ENCODE data around the gene ORM2.
A peak's percentile ranks its signal among the peaks of the same experiment; 100 is the strongest.
"Not testable (repeated sequence)": the region's sequence is repeated elsewhere in the genome, so short reads cannot be mapped to it uniquely, and the experiment has no call there.

The ORM2 gene

GRCh38 chr9:114314881-114315722 is 14.6 kb upstream of the ORM2 start:
- DNase-seq (ENCODE audit: low read depth, low spot score): no peak

- no peak for DNase-seq (ENCODE audit: low read depth, low spot score)
Observed at GRCh38 chr9:114315723-114316363, 13.8 kb upstream of the ORM2 start.

GRCh38 chr9:114316605-114317230 is 13.0 kb upstream of the ORM2 start:
- peak; percentile 41 for DNase-seq (ENCODE audit: low read depth, low spot score)

- no peak for DNase-seq (ENCODE audit: low read depth, low spot score)
Observed at GRCh38 chr9:114317665-114318357, 11.9 kb upstream of the ORM2 start.

- no peak for DNase-seq (ENCODE audit: low read depth, low spot score)
Observed at GRCh38 chr9:114318416-114318815, 11.3 kb upstream of the ORM2 start.

- DNase-seq (ENCODE audit: low read depth, low spot score): no peak
Observed at GRCh38 chr9:114319147-114319546, 10.5 kb upstream of the ORM2 start.

- not testable (repeated sequence) for DNase-seq (ENCODE audit: low read depth, low spot score)
Observed at GRCh38 chr9:114320710-114321109, 9.0 kb upstream of the ORM2 start.

- no peak for DNase-seq (ENCODE audit: low read depth, low spot score)
Observed at GRCh38 chr9:114321759-114322158, 7.9 kb upstream of the ORM2 start.

GRCh38 chr9:114322160-114322818 is 7.4 kb upstream of the ORM2 start:
- not testable (repeated sequence) for DNase-seq (ENCODE audit: low read depth, low spot score)

- not testable (repeated sequence) for DNase-seq (ENCODE audit: low read depth, low spot score)
Observed at GRCh38 chr9:114322831-114323531, 6.7 kb upstream of the ORM2 start, which contains the start of gene ORM1. TSS of gene ORM1 (plus strand) at chr9:114323098. CDS start at chr9:114323134, 36 bp downstream.

GRCh38 chr9:114323849-114324248 is 5.8 kb upstream of the ORM2 start:
- DNase-seq (ENCODE audit: low read depth, low spot score): not testable (repeated sequence)

- DNase-seq (ENCODE audit: low read depth, low spot score): no peak
Observed at GRCh38 chr9:114324492-114324891, 5.2 kb upstream of the ORM2 start.

- DNase-seq (ENCODE audit: low read depth, low spot score): not testable (repeated sequence)
Observed at GRCh38 chr9:114324965-114325364, 4.7 kb upstream of the ORM2 start.

GRCh38 chr9:114325684-114326254 is 3.9 kb upstream of the ORM2 start:
- not testable (repeated sequence) for DNase-seq (ENCODE audit: low read depth, low spot score)

- DNase-seq (ENCODE audit: low read depth, low spot score): no peak
Observed at GRCh38 chr9:114327749-114328148, 1.9 kb upstream of the ORM2 start.

GRCh38 chr9:114328357-114328820 is 1.3 kb upstream of the ORM2 start:
- DNase-seq (ENCODE audit: low read depth, low spot score): not testable (repeated sequence)

GRCh38 chr9:114328937-114329624 is 588 bp upstream of the ORM2 start:
- DNase-seq (ENCODE audit: low read depth, low spot score): not testable (repeated sequence)

GRCh38 chr9:114330636-114331035 is 967 bp downstream of the ORM2 start:
- DNase-seq (ENCODE audit: low read depth, low spot score): no peak

Data from ELF-1 (cell line).